Measurements from ENCODE around the gene ITGB1. TPM values are rescaled to one million over a fixed set of nuclear protein-coding genes. Genes with fewer than 3 reads are reported as not detected.

ITGB1 gene
- total and polyA plus RNA-seq, 10 of the 15 experiments (the other 5 are each of a cell fraction or from before 2014, with no cell fraction given): 2.8 to 20.7 (median 10.4) TPM

GRCh38 chr10:32982911-32983909 is 25.2 kb upstream of the ITGB1 start:
- CTCF ChIA-PET: interaction anchor here (0.9 kb wide), 1 partner anchor 26 kb away, joined by 3 read pairs; no protein-coding TSS in a partner anchor
- Histone ChIP-seq H3K27ac (ENCODE audit: control insufficient read depth, insufficient read depth) (no peak overlapping the region), H3K9ac (ENCODE audit: control insufficient read depth, insufficient read depth, low read length) (no peak overlapping the region), H3K27me3 (replicated peaks in 1 of 2; ENCODE audit: control insufficient read depth in 2 of 2, insufficient read depth in 2 of 2, low read length in 1 of 2) (no peaks in the 10 kb centered on the region; a peak in 1 of 4 replicates), H3K4me2 (ENCODE audit: control insufficient read depth, insufficient read depth) (no peak overlapping the region), H3K4me1 (ENCODE audit: control insufficient read depth, insufficient read depth, low read length) (no peaks in the 10 kb centered on the region; the same call in 1 of the 2 replicates), H3K79me2 (ENCODE audit: control insufficient read depth, insufficient read depth, low read length) (no peaks in the 10 kb centered on the region), H3K36me3 (ENCODE audit: control insufficient read depth in 2 of 2, insufficient read depth in 2 of 2, low read length in 1 of 2) (no peaks in the 10 kb centered on the region), H3K4me3 (no peak overlapping the region), H4K20me1 (ENCODE audit: control insufficient read depth, insufficient read depth) (no peaks in the 10 kb centered on the region), H2AFZ (ENCODE audit: control insufficient read depth, low read depth, low read length) (no peak overlapping the region), H3K9me3 (replicated peaks; ENCODE audit: control insufficient read depth, insufficient read depth, low read length) (no peaks in the 10 kb centered on the region)
- RAD21 ChIA-PET (ENCODE audit: unreplicated experiment): no interaction called here
- in situ Hi-C loops (cut with MboI) (no loop called here), intact Hi-C loops (cut with micrococcal nuclease; ENCODE audit: unreplicated experiment) (no loop called here)
- DNase-seq (ENCODE audit: low read depth, low spot score): no peak
- no peak for FAIRE-seq
- WGBS (ENCODE audit: insufficient coverage, insufficient replicate concordance, low lambda C conversion rate, missing lambda C conversion rate): 64% methylated on average over 4 of the region's 4 CpGs
- SMC1A ChIA-PET (ENCODE audit: uncharacterized antibody, unreplicated experiment): no interaction called here
- BruUV-seq (replicated peaks): no TSS peak
- POLR2A ChIA-PET: no interaction called here
- TF ChIP-seq ZBTB4 (CRISPR knock-in tag; IDR thresholded peaks at IDR 0.05): no peak
- no peak for TF ChIP-seq GATAD2B (conservative IDR thresholded peaks at IDR 0.05; ENCODE audit: low read depth)
- no peak for TF ChIP-seq SP1 (IDR thresholded peaks at IDR 0.05; ENCODE audit: low read depth, low read length)
- TF ChIP-seq TARDBP (IDR thresholded peaks at IDR 0.05; ENCODE audit: borderline replicate concordance): no peak
- no peak for ATAC-seq
